ENCODE measurements around the gene TCEAL3. TPM values are rescaled to one million over a fixed set of nuclear protein-coding genes. Genes with fewer than 3 reads are reported as not detected.

The TCEAL3 gene
- total RNA-seq, 2 experiments from 2014 or later: 5.0 to 5.8 TPM

- Histone ChIP-seq H3K4me1 (ENCODE audit: insufficient read depth, low read length) (no peaks in the 10 kb centered on the region), H3K4me3 (ENCODE audit: low read length) (no peak overlapping the region), H3K27me3 (ENCODE audit: control insufficient read depth in 1 of 2, insufficient read depth in 2 of 2, low read length in 2 of 2) (peaks cover 0 to 6% of the 10 kb centered on the region in 2 experiments), H3K27ac (ENCODE audit: low read depth in 1 of 2, low read length in 2 of 2) (no peak overlapping the region), H3K9me3 (ENCODE audit: control insufficient read depth in 1 of 2, insufficient read depth in 1 of 2, low read length in 2 of 2) (no peaks in the 10 kb centered on the region), H3K36me3 (ENCODE audit: insufficient read depth, low read length) (no peaks in the 10 kb centered on the region)
- Mint-ChIP-seq H3K27ac (no peak overlapping the region), H3K36me3 (ENCODE audit: low read depth) (no peaks in the 10 kb centered on the region), H3K4me1 (ENCODE audit: low read depth) (no peaks in the 10 kb centered on the region), H3K9me3 (no peaks in the 10 kb centered on the region), H3K4me3 (no peak overlapping the region), H3K27me3 (peaks cover 4% of the 10 kb centered on the region)
- no peak for DNase-seq
- no peak for TF ChIP-seq CTCF (IDR thresholded peaks at IDR 0.05)
- ChIA-PET POLR2A (no interaction called here), CTCF (no interaction called here)
- intact Hi-C loops (cut with DNase I, micrococcal nuclease): no loop called here
- no peak for ATAC-seq (ENCODE audit: poor library complexity)
These were observed 32.8 kb downstream of the TCEAL3 start for GRCh38 chrX:103640401-103641155.

GRCh38 chrX:103644125-103644524 is 36.4 kb downstream of the TCEAL3 start:
- Histone ChIP-seq H3K27ac (ENCODE audit: low read depth in 1 of 2, low read length in 2 of 2) (no peak overlapping the region), H3K4me3 (ENCODE audit: low read length) (no peak overlapping the region), H3K27me3 (ENCODE audit: control insufficient read depth in 1 of 2, insufficient read depth in 2 of 2, low read length in 2 of 2) (peaks cover 0 to 6% of the 10 kb centered on the region in 2 experiments), H3K9me3 (ENCODE audit: control insufficient read depth in 1 of 2, insufficient read depth in 1 of 2, low read length in 2 of 2) (no peaks in the 10 kb centered on the region), H3K36me3 (ENCODE audit: insufficient read depth, low read length) (no peaks in the 10 kb centered on the region), H3K4me1 (ENCODE audit: insufficient read depth, low read length) (no peaks in the 10 kb centered on the region)
- H3K36me3 Mint-ChIP-seq (ENCODE audit: low read depth): no peaks in the 10 kb centered on the region
- ATAC-seq (ENCODE audit: poor library complexity): no peak
- no peaks in the 10 kb centered on the region for H3K4me1 Mint-ChIP-seq (ENCODE audit: low read depth)
- no peaks in the 10 kb centered on the region for H3K9me3 Mint-ChIP-seq
- intact Hi-C loops (cut with DNase I, micrococcal nuclease): no loop called here
- POLR2A ChIA-PET: no interaction called here
- TF ChIP-seq CTCF (IDR thresholded peaks at IDR 0.05): no peak
- CTCF ChIA-PET: interaction anchor here (0.6 kb wide), 1 partner anchor 24 kb away, joined by 7 read pairs; no protein-coding TSS in a partner anchor
- H3K27me3 Mint-ChIP-seq: peaks cover 4% of the 10 kb centered on the region
- DNase-seq: no peak
- no peak overlapping the region for H3K27ac Mint-ChIP-seq
- no peak overlapping the region for H3K4me3 Mint-ChIP-seq

DNA sequence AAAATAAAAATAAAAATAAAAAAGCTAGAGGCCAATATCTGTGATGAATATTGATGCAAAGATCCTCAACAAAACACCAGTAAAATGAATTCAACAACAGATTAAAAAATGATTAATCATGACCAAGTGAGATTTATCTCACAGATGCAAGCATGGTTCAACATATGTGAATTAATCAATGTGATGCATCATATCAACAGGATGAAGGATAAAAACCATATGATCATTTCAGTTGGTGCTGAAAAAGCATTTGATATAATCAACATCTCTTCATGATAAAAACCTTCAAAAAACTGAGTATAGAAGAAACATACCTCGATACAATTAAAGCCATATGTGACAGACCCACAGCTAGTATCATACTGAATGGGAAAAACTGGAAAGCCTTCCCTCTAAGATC is 39.9 kb downstream of the TCEAL3 start:
- Histone ChIP-seq H3K9me3 (ENCODE audit: control insufficient read depth in 1 of 2, insufficient read depth in 1 of 2, low read length in 2 of 2) (no peaks in the 10 kb centered on the region), H3K27me3 (ENCODE audit: control insufficient read depth in 1 of 2, insufficient read depth in 2 of 2, low read length in 2 of 2) (peaks cover 0 to 6% of the 10 kb centered on the region in 2 experiments), H3K4me3 (ENCODE audit: low read length) (no peak overlapping the region), H3K36me3 (ENCODE audit: insufficient read depth, low read length) (no peaks in the 10 kb centered on the region), H3K4me1 (ENCODE audit: insufficient read depth, low read length) (no peaks in the 10 kb centered on the region), H3K27ac (ENCODE audit: low read depth in 1 of 2, low read length in 2 of 2) (no peak overlapping the region)
- TF ChIP-seq CTCF (IDR thresholded peaks at IDR 0.05): no peak
- CTCF ChIA-PET: no interaction called here
- no peaks in the 10 kb centered on the region for H3K4me1 Mint-ChIP-seq (ENCODE audit: low read depth)
- intact Hi-C loops (cut with DNase I, micrococcal nuclease): no loop called here
- no peaks in the 10 kb centered on the region for H3K27me3 Mint-ChIP-seq
- POLR2A ChIA-PET: no interaction called here
- DNase-seq (no peak), ATAC-seq (ENCODE audit: poor library complexity) (no peak)
- no peaks in the 10 kb centered on the region for H3K9me3 Mint-ChIP-seq
- H3K36me3 Mint-ChIP-seq (ENCODE audit: low read depth): no peaks in the 10 kb centered on the region
- H3K4me3 Mint-ChIP-seq: no peak overlapping the region
- no peak overlapping the region for H3K27ac Mint-ChIP-seq
